Mesodermal cell (in vitro differentiated cells): ENCODE data around the gene IGFALS.

Experiments
- H3K27ac ChIP-seq: 2 replicates; pipeline ENCODE4 v1.7.0; 2013; ENCODE audit warnings: mild to moderate bottlenecking, low read depth, low read length, moderate library complexity; ENCODE audit not compliant: severe bottlenecking
- H3K36me3 ChIP-seq: 2 replicates; pipeline ENCODE4 v1.7.1; 2013; ENCODE audit warnings: mild to moderate bottlenecking, low read length, moderate library complexity; ENCODE audit not compliant: control insufficient read depth, insufficient read depth
- H3K4me1 ChIP-seq: one replicate; pipeline ENCODE4 v1.7.1; 2013; ENCODE audit warnings: mild to moderate bottlenecking, low read length; ENCODE audit not compliant: insufficient read depth, control insufficient read depth, poor library complexity, severe bottlenecking
- H3K4me3 ChIP-seq: 2 replicates; pipeline ENCODE4 v1.7.0; 2013; ENCODE audit warnings: low read length, control low read depth, mild to moderate bottlenecking; ENCODE audit not compliant: insufficient read depth, poor library complexity, severe bottlenecking; ENCODE audit errors: extremely low read depth
- H3K9me3 ChIP-seq: 2 replicates; pipeline ENCODE4 v1.7.1; 2013; ENCODE audit warnings: mild to moderate bottlenecking, low read length, moderate library complexity; ENCODE audit not compliant: control insufficient read depth
- WGBS, 2 experiments: methylation state at CpG; one replicate each; pipeline ENCODE4 v1.1.5; 2013; ENCODE audit warnings: missing lambda C conversion rate in 2 of 2; ENCODE audit not compliant: insufficient coverage in 2 of 2; 5-methylcytosine and 5-hydroxymethylcytosine counted together

The IGFALS gene

GRCh38 chr16:1780677-1781072 lies 12.8 kb downstream of the IGFALS start:
- 90% methylated on average over 4 to 6 of the region's 6 CpGs for WGBS, 2 experiments

GRCh38 chr16:1779741-1780676 lies 13.5 kb downstream of the IGFALS start:
- no peaks in the 10 kb centered on the region for H3K9me3 ChIP-seq
- peaks cover 6% of the 10 kb centered on the region for H3K4me1 ChIP-seq
- H3K27ac ChIP-seq, result no peak overlapping the region
- H3K36me3 ChIP-seq, result peaks cover 53% of the 10 kb centered on the region
- 93 to 97% methylated on average over 20 to 21 of the region's 27 CpGs for WGBS, 2 experiments
- no peak overlapping the region for H3K4me3 ChIP-seq

More at GRCh38 chr16:1780677-1781072, 12.8 kb downstream of the IGFALS start:
- no peak overlapping the region for H3K4me3 ChIP-seq
- no peaks in the 10 kb centered on the region for H3K9me3 ChIP-seq
- H3K27ac ChIP-seq, result no peak overlapping the region
- H3K4me1 ChIP-seq, result peaks cover 6% of the 10 kb centered on the region
- peaks cover 55% of the 10 kb centered on the region for H3K36me3 ChIP-seq

GRCh38 chr16:1779234-1779701 lies 14.2 kb downstream of the IGFALS start:
- Histone ChIP-seq H3K9me3 (no peaks in the 10 kb centered on the region), H3K4me1 (peaks cover 11% of the 10 kb centered on the region), H3K36me3 (peaks cover 57% of the 10 kb centered on the region), H3K4me3 (no peak overlapping the region), H3K27ac (no peak overlapping the region)
- WGBS, 2 experiments, result 88 to 100% methylated on average over 7 to 8 of the region's 8 CpGs

GRCh38 chr16:1778200-1779179 lies 15.0 kb downstream of the IGFALS start:
- H3K9me3 ChIP-seq, result no peaks in the 10 kb centered on the region
- peaks cover 57% of the 10 kb centered on the region for H3K36me3 ChIP-seq
- H3K4me3 ChIP-seq, result no peak overlapping the region
- H3K27ac ChIP-seq, result no peak overlapping the region
- H3K4me1 ChIP-seq, result peaks cover 14% of the 10 kb centered on the region
- WGBS, 2 experiments, result 91 to 93% methylated on average over 30 to 32 of the region's 34 CpGs

- Histone ChIP-seq H3K9me3 (no peaks in the 10 kb centered on the region), H3K4me1 (peaks cover 14% of the 10 kb centered on the region), H3K27ac (no peak overlapping the region), H3K4me3 (no peak overlapping the region), H3K36me3 (peaks cover 57% of the 10 kb centered on the region)
- 94 to 97% methylated on average over 33 to 35 of the region's 36 CpGs for WGBS, 2 experiments
These were observed 15.9 kb downstream of the IGFALS start for GRCh38 chr16:1777375-1778199.

GRCh38 chr16:1776991-1777374 lies 16.5 kb downstream of the IGFALS start:
- Histone ChIP-seq H3K36me3 (peaks cover 57% of the 10 kb centered on the region), H3K27ac (no peak overlapping the region), H3K4me3 (no peak overlapping the region), H3K4me1 (peaks cover 14% of the 10 kb centered on the region), H3K9me3 (no peaks in the 10 kb centered on the region)
- 98 to 99% methylated on average over 21 to 22 of the region's 22 CpGs for WGBS, 2 experiments

GRCh38 chr16:1776672-1776955 lies 16.9 kb downstream of the IGFALS start:
- Histone ChIP-seq H3K4me3 (no peak overlapping the region), H3K9me3 (no peaks in the 10 kb centered on the region), H3K36me3 (peaks cover 57% of the 10 kb centered on the region), H3K4me1 (peaks cover 14% of the 10 kb centered on the region), H3K27ac (no peak overlapping the region)
- WGBS, 2 experiments, result 92 to 97% methylated on average over 13 of the region's 13 CpGs

- peaks cover 55% of the 10 kb centered on the region for H3K36me3 ChIP-seq
- WGBS, 2 experiments, result 93 to 96% methylated on average over 19 to 21 of the region's 28 CpGs
These were observed 17.4 kb downstream of the IGFALS start for GRCh38 chr16:1775846-1776671.

GRCh38 chr16:1775006-1775845 lies 18.3 kb downstream of the IGFALS start:
- Histone ChIP-seq H3K4me3 (no peak overlapping the region), H3K27ac (no peak overlapping the region), H3K4me1 (peaks cover 8% of the 10 kb centered on the region), H3K9me3 (no peaks in the 10 kb centered on the region), H3K36me3 (peaks cover 50% of the 10 kb centered on the region)
- WGBS, 2 experiments, result 95 to 97% methylated on average over 27 to 30 of the region's 30 CpGs

More at GRCh38 chr16:1775846-1776671, 17.4 kb downstream of the IGFALS start:
- Histone ChIP-seq H3K27ac (no peak overlapping the region), H3K9me3 (no peaks in the 10 kb centered on the region), H3K4me3 (no peak overlapping the region), H3K4me1 (peaks cover 10% of the 10 kb centered on the region)
